Measurements from ENCODE around the gene TBC1D2B. TPM values are rescaled to one million over a fixed set of nuclear protein-coding genes. Genes with fewer than 3 reads are reported as not detected.

TBC1D2B gene
- total RNA-seq, 2 donors from 2014 or later, result 35.6 to 42.3 TPM

DNA sequence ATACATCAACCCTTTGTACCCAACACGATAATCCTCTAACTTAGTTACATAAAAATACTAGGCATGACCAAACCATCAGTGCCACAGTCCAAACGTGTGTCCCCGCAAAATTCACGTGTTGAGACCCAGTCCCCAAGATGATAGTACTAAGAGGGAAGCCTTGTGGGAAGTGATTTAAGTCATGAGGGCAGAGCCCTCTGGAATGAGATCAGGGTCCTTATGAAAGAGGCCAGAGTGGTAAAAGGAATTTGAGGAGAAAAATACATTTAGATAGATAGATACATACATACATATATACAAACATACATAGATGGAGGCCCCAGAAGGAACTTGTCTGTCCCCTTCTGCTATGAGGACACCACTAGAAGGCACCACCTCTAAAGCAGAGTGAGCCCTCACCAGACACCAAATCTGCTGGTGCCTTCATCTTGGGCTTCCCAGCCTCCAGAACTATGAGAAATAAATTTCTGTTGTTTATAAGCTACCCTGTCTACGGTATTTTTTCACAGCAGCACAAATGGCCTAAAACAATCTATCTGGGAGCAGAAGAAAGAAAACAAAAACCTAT is 8.0 kb downstream of the TBC1D2B start:
- Histone ChIP-seq H3K27me3 (no peaks in the 10 kb centered on the region), H3K27ac (peak overlapping the region in 2 of 4 donors; percentile 51 to 78), H3K4me3 (no peak overlapping the region), H3K4me1 (peaks cover 88% of the 10 kb centered on the region), H3K36me3 (replicated peaks in 1 of 2; ENCODE audit: insufficient read depth in 1 of 2, low read depth in 2 of 2) (no peaks in the 10 kb centered on the region), H3K9me3 (no peaks in the 10 kb centered on the region)
- intact Hi-C loops (cut with DNase I), result no loop called here
- no peak for DNase-seq
- 67 to 73% methylated on average over 5 of the region's 5 CpGs for WGBS, 2 donors
- no peak for ATAC-seq
- TF ChIP-seq, protein P1, sequence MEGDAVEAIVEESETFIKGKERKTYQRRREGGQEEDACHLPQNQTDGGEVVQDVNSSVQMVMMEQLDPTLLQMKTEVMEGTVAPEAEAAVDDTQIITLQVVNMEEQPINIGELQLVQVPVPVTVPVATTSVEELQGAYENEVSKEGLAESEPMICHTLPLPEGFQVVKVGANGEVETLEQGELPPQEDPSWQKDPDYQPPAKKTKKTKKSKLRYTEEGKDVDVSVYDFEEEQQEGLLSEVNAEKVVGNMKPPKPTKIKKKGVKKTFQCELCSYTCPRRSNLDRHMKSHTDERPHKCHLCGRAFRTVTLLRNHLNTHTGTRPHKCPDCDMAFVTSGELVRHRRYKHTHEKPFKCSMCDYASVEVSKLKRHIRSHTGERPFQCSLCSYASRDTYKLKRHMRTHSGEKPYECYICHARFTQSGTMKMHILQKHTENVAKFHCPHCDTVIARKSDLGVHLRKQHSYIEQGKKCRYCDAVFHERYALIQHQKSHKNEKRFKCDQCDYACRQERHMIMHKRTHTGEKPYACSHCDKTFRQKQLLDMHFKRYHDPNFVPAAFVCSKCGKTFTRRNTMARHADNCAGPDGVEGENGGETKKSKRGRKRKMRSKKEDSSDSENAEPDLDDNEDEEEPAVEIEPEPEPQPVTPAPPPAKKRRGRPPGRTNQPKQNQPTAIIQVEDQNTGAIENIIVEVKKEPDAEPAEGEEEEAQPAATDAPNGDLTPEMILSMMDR (IDR thresholded peaks at IDR 0.05), result no peak
- TF ChIP-seq POLR2A (IDR thresholded peaks at IDR 0.05), result no peak

DNA sequence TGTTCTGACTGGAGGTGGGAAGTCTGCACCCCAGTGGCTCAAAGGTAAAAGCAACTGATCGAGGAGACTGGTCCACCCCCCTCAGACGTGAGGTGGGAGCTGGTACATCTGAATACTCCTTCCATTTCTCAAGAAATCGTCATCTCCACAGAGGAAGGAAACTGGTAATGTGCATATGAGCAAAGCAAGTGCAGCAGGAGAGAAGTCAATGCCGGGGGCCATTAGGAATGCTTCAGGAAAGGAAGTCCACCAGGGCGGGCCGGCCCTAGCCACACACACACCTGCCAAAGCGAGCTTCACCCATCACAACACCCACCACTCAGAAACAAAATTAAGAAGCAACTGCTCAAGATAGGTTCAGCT is 8.5 kb downstream of the TBC1D2B start:
- H3K27me3 ChIP-seq, result no peaks in the 10 kb centered on the region
- ATAC-seq (no peak), DNase-seq (no peak)
- H3K4me1 ChIP-seq, result peaks cover 92% of the 10 kb centered on the region
- H3K27ac ChIP-seq, result peak overlapping the region in 2 of 4 donors; percentile 51 to 78
- intact Hi-C loops (cut with DNase I), result no loop called here
- TF ChIP-seq POLR2A (IDR thresholded peaks at IDR 0.05), result no peak
- TF ChIP-seq, protein P1 (IDR thresholded peaks at IDR 0.05), result no peak
- 66 to 79% methylated on average over 7 of the region's 7 CpGs for WGBS, 2 donors
- H3K9me3 ChIP-seq, result no peaks in the 10 kb centered on the region
- no peaks in the 10 kb centered on the region for H3K36me3 ChIP-seq (replicated peaks in 1 of 2; ENCODE audit: insufficient read depth in 1 of 2, low read depth in 2 of 2)
- no peak overlapping the region for H3K4me3 ChIP-seq

DNA sequence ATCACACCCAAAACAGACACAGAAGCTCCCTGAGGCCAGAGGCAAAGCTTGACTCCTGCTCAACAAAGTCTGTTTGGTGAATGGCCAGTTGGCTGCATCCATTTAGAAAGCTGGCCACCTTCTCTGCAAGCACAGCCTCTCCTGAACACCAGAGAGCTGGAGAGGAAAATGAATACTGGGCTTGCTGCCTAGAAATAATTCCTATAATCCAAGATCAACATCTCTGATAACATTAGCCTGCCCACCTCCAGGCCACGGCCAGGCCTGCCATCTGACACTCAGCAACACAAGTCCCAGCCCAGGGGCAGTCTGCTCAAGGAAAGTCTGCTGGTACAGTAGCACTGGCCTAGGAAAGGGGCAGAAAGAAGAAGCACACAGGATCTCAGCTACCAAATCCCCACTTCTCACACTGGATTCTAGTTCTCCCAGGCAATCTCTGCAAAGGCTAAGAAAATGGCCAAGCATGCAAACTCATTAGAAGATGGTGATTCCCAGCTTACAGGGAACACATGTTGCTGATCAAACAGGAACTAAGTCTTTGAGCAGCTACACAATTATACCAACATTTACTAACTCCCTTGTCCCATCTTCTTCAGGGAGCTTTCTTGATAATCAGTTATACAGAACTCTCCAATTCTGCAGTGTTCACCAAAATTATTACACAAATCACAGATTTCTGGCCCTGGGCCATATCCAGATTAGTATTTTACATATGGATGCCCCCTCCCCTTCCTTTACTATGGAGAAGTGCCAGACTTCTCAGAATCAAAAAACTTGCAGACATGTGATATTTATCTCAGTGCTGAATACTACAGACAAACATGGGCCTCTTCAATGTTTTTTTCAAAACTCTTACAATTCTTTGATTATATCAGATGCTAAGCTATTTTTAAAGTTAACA is 9.9 kb downstream of the TBC1D2B start:
- Histone ChIP-seq H3K4me3 (no peak overlapping the region), H3K9me3 (no peaks in the 10 kb centered on the region), H3K27ac (peak overlapping the region in 3 of 4 donors; percentile 25 to 78 (median 54)), H3K27me3 (no peaks in the 10 kb centered on the region), H3K36me3 (replicated peaks in 1 of 2; ENCODE audit: insufficient read depth in 1 of 2, low read depth in 2 of 2) (no peaks in the 10 kb centered on the region), H3K4me1 (peaks cover 94% of the 10 kb centered on the region)
- ATAC-seq (peak; percentile 37), DNase-seq (peak in 2 of 4 donors; percentile 35)
- no peak for TF ChIP-seq POLR2A (IDR thresholded peaks at IDR 0.05)
- TF ChIP-seq, protein P1 (IDR thresholded peaks at IDR 0.05), result no peak
- WGBS, 2 donors, result 6 to 13% methylated on average over 1 of the region's 1 CpG
- intact Hi-C loops (cut with DNase I), result no loop called here

DNA sequence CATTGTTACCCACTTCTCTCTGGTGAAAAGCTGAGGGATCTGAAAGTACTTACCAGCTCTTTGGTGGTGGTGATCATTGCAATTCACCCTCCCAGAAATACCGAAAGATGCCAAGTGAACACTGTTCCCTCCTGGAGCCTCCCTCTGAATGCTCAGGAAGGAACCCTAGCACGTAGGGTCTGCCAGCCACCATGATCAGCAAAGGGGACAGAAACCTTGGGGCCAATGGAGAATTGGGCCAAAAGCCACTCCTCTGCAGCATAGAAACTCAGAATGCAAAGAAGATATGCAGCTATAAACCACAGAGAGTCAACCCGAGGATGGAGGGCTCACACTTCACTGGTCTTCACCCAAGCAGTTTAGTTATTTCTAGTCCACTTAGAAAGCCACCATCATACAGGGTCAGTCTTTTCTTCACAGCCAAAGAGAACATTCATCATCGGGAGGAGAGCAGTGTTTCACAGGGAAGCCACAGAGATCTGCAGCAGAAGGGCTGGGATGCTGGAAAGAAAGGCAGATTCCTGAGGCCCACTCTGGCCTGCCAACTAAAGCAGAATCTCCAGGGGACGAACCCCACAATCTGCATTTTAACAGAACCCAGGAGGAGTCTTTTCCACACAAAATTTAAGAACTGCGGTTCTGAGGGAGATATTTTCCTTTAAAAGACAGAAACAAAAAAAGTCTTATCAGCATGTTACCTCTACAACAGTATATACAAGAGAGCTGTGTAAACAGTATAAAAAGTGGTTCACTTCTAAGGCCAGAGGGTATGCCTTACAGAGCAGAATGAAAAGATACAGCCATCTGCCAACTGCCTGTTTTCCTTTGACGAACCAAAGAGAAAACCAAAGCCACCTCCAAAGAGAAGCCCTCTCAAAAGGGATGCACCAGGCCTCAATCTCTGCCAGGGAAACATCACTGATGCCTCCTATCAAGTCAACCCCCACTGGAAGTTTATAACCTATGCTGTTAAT is 11.3 kb downstream of the TBC1D2B start:
- H3K4me1 ChIP-seq, result peaks cover 88% of the 10 kb centered on the region
- no peaks in the 10 kb centered on the region for H3K9me3 ChIP-seq
- no peak for ATAC-seq
- intact Hi-C loops (cut with DNase I), result no loop called here
- no peaks in the 10 kb centered on the region for H3K36me3 ChIP-seq (replicated peaks in 1 of 2; ENCODE audit: insufficient read depth in 1 of 2, low read depth in 2 of 2)
- H3K27ac ChIP-seq, result peak overlapping the region; percentile 3 to 78 (median 61)
- TF ChIP-seq POLR2A (IDR thresholded peaks at IDR 0.05), result no peak
- TF ChIP-seq, protein P1 (IDR thresholded peaks at IDR 0.05), result no peak
- whole genome bisulfite sequencing, 2 donors, result 59 to 69% methylated on average over 7 of the region's 7 CpGs
- H3K4me3 ChIP-seq, result no peak overlapping the region
- no peaks in the 10 kb centered on the region for H3K27me3 ChIP-seq
- DNase-seq, result no peak

All from body of pancreas (tissue), 4 donors.